Kasumi-1 (cell line): ENCODE data around the gene F12.

ENCODE experiments used
- DNase-seq, 2 experiments: peaks; one replicate each; lab custom pipeline; 2025; lab: John Stamatoyannopoulos, UW

F12 gene

GRCh38 chr5:177446200-177447065 is 37.1 kb upstream of the F12 start, which contains the start of gene PRR7:
PRR7 (plus strand) TSS chr5:177446814; CDS start chr5:177455068, 8,254 bp downstream.
- peak; percentile 53 to 57 for DNase-seq

DNA sequence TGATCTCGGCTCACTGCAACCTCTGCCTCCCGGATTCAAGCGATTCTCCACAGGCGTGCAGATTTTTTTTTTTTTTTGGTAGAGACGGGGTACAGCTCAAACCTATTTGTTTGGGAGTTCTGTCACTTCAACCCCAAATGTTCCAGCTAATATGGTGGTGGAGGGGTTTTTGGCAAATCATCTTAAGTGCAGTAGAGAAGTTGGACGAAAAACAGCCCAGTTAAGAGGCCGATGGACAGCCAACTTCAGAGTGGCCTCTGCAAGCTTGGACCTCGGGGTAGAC is 36.5 kb upstream of the F12 start:
- no peak for DNase-seq

GRCh38 chr5:177445052-177445916 is 35.9 kb upstream of the F12 start:
- no peak for DNase-seq

- DNase-seq = no peak
Observed at GRCh38 chr5:177444106-177445051, 35.0 kb upstream of the F12 start.

DNA sequence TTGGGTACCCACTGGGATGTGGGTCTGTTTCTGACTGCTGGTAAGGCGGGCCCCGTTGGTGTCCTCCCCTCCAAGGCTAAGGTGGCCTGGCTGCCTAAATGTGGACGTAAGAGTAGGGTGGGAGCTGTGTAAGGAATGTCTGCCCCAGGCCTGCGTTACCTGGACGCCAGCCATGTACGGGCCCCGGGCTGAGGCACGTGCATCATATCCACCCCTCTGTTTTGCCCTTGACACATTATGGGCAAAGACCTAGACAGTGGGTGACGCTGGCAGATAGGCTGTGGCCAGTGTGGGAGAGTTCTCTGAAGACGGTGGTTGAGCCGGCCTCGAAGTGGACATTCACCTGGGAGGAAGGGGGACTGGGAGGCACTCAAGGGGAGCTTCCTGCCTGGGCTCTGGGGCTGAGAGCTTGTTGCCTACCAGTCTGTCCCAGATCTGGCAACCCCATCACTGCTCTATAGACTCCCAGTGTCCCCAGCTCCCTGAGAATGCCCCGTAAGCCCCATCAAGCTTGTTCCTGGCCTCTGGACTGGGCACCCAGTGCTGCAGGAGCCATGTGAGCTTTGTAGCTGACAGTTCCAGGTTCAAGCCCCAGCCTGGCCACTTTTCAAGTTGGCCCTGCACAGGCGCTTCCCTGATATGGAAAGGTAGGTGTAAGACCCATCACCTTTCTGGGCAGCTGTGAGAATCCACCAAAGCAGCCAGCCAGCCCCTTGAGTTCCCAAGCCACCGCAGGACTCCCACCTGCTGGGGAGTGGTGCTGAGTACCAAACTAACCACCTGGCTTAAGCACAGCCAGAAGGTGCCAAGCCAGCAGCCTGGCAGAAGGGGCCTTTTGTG is 34.0 kb upstream of the F12 start:
- DNase-seq = no peak

- no peak for DNase-seq
Observed at GRCh38 chr5:177442066-177442826, 32.9 kb upstream of the F12 start.

DNA sequence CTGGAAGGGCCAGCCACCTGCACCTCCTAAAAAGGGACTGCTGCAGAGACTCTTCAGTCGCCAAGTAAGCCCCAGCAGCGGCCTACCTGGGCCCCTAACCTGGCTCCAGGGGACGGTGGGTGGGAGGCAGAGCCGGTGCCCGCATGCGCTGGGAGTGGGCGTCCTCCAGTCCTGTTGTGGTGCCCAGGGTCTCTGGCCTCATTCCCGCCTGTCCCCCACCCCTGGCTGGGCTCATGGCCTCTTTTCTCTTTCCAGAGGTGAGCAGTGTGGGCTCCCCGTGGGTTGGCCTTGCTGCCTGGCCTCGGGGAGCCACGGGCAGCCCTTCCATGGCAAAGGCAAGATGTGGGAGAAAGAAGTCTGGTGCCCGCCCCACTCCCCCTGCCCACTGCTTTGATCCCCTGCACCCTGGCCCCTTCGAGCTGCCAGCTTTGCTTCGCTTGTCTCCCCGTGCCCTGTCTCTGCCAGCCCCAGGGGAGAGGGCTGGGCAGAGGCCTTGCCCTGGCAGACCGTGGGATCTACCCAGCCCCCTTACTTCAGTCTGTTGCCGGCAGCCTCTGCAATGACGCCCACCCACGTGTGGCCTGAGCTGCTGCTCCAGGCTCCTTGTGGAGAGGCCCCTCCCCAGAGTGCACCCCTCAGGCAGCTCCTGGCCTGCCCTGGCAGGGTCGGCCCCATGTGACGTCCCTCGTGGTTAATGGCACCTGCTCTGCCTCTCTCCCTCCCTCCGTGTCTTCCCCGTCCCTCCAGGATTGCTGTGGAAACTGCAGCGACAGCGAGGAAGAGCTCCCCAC is 31.8 kb upstream of the F12 start:
- no peak for DNase-seq

- no peak for DNase-seq
Observed at GRCh38 chr5:177440211-177440989, 31.0 kb upstream of the F12 start.

DNA sequence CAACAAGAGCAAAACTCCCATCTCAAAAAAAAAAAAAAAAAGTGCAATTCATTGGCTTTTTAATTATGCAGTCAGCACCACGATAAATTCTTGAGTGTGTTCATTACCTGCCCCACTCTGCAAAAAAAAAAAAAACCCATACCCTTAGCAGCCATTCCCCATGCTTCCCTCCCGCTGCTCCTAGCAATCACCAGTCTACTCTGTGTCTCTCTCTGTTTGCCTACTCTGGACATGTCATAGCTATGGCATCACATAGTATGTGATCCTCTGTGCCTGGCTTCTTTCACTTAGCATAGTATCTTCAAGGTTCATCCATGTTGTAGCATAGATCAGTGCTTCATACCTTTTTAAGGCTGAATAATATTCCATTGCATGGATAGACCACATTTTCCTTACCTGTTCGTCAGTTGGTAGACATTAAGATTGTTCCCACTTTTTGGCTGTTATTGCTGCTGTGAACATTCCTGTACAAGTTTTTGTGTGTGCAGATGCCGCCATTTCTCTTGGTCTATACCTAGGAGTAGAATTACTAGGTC is 30.2 kb upstream of the F12 start:
- DNase-seq = no peak

GRCh38 chr5:177438468-177438867 is 29.1 kb upstream of the F12 start:
- DNase-seq = no peak

DNA sequence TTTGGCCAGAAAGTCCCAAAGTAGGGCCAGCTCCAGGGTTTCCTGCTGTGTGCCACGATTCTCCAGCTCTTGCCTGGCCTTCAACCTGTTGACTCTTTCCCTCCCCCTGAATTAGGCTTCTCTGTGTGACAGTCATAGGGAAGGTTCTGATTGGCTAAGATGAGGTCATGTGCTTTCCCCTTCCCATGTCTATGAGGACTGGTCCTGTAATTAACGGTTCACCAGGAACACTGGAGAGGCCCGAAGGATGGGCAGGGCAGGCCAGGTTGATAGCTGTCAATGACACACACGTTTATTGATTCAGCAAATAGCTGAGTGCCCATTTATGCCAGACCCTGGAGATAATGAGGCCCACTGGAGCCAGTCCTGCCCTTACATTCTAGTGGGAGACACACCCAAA is 28.3 kb upstream of the F12 start:
- no peak for DNase-seq

GRCh38 chr5:177435847-177436536 is 26.6 kb upstream of the F12 start:
- no peak for DNase-seq

DNA sequence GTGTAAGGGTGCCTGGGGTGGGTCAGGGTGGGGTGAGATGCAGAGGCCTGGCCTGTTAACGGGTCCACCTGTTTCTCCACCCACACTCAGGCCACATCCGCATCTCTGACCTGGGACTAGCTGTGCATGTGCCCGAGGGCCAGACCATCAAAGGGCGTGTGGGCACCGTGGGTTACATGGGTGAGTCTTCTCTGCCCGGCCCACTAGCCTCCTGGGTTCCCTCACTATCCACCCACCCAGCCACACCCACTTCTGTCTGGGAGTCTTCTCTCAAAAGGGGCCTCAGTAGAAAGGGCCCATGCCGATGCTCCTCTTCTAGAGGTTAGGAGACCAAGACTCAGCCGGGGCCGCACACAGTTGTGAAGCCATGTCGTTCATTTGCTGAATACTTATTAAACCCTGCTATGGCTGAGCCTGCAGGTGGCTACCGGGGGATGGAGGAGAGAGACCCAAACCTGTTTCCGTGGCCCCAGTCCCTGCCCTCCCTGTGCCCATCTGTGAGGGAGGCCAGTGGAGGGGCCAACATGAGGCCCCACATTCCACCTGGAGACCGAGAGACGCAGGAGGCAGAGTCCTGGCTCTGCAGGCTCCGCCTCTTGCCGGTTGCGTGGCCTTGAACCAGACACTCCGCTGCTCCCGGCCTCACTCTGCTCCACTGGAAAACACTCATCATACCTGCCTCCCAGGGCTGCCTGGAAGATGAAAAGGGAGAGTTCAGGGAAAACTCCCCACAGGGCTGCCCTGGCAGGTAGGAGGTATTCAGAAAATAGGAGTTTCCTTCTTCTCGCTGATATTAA is 25.8 kb upstream of the F12 start:
- DNase-seq = no peak

DNA sequence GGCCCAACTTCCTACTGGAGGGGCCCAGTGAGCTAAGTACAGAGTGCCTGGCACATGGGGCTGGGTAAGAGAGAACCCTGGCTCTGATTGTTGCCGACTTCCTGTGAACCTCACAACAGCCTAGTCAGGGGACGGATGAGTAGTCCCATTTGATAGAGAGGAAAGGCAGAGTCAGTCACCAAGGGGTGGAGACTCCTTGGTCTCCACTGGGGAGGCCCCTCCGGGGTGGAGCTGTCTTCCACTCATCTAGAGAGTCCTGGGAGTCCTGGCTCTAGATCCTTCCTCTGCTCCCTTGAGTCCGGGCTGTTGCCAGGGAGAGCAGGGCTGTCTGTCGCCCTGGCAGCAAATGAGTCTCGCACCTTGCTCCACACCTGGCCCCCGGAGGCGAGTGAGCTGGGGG is 25.1 kb upstream of the F12 start:
- DNase-seq = no peak

DNA sequence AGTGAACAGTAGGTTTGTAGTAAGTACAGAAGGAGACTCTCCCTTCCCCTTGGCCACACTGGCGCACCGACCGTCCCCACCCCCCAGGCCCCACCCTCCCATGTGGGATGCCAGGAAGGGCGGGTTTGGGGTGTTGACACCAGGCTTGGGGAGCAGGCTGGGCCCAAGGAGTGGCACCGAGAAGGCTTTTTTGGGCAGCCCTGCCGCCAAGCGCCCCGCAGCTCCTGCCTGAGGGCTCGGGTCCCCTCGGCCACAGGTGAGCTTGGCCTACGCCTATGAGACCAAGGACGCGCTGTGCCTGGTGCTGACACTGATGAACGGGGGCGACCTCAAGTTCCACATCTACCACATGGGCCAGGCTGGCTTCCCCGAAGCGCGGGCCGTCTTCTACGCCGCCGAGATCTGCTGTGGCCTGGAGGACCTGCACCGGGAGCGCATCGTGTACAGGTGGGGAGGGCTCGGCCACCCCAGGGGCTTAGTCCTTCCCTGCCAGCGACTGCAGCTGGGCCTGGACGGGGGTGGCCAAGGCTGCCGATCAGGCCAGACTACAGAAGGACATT is 24.4 kb upstream of the F12 start:
- DNase-seq = no peak

GRCh38 chr5:177432839-177433657 is 23.7 kb upstream of the F12 start:
- no peak for DNase-seq
